ENCODE data around the gene MAD1L1. TPM values are rescaled to one million over a fixed set of nuclear protein-coding genes. Genes with fewer than 3 reads are reported as not detected.
A peak's percentile ranks its signal among the peaks of the same experiment; 100 is the strongest.
"Not testable (repeated sequence)": the region's sequence is repeated elsewhere in the genome, so short reads cannot be mapped to it uniquely, and the experiment has no call there.

MAD1L1 gene
- total RNA-seq, 2 donors from 2014 or later, result 18.9 to 24.9 TPM

DNA sequence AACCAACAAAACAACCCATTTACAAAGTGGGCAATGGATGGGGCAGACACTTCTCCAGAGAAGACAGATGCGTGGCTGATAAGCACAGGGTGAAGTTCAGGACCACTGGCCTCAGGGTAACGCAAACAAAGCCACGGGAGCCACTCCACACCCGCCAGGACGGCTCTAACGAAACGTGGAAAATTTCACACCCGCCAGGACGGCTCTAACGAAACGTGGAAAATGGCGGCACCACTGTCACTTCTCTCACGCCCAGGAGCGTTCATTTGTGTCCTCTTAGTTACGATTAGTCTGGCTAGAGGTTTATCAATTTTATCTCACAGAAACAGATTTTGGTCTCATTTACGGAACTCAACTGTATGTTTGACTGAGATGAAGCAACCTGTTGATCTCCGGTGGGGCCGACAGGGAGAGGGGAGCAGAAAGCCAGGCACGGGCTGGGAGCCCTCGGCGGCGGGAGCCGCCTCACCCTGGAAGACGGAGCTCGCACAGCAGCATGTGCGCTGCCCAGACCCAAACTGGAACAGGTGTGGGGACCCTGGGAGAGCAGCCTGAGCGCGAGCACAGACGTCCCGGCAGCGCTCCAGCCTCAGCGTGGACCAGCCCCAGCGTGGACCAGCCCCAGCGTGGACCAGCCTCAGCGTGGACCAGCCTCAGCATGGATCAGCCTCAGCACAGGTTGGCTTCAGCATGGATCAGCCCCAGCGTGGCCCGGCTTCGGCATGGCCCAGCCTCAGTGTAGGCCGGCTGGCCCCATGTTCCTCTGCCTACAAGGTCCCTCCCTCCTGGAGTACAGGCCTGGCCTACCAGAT is 243.5 kb downstream of the MAD1L1 start:
- ATAC-seq (no peak), DNase-seq (no peak)
- intact Hi-C loops (cut with DNase I), result no loop called here

DNA sequence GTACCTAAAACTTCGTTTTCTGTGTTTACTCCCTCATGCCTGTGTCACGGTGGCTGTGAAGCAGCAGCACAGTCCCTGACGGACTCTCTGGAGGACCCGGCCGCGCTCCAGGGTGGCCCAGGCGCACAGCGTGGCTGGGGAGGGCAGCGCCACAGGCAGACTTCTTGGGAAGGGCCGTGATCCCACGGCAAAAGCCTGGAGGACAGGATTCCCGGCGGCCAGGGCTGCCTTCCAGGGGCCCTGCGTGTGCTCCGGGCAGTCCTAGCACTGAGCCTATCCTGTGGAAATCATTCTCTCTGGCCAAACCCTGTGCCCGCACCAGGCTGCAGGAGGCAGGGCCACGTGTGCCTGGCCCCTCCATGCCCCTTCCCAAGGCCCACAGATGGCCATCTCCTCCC is 244.2 kb downstream of the MAD1L1 start:
- DNase-seq (no peak), ATAC-seq (no peak)
- intact Hi-C loops (cut with DNase I), result no loop called here

DNA sequence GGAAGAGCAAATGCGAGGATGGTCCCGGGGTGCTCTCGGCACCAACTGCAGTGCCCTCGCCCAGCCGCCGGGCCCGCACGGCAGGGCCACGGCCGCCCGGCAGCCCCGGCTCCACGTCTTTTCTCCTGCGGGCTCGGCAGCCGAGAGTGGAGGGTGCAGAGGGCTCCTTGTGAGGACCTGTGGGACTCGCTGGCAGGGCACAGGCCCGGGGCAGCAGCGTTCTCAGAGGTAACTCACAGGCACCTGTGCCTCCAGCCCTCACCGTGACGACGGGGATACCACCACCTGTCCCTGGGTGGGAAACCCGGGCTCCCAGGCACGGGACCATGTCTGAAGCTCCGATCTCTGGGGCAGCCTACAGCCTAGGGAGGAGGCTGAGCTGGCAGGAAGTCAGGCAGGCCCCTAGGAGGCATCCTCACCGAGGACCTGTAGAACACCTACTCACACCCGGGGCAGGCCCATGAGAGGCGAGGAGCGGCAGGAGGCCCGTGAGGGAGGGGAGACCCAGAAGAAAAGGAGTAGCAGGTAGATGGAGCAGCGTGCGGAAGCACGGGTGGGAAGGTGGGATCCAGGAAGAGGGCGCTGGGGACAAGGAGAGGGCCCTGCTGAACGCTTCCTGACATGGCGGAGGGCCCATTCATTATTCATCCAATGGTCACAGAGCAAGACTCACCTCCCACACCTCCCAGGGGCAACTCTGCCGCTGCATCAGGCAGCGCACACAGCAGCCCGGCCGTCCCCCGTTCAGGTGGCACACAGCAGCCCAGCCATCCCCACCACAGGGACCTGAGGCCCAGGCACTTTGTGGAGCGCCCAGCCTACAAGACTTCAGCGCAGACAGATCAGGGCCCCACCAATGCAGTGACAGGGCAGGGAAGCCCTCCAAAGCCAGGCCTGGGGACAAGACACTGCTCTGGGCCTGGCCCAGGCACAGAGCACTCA is 244.9 kb downstream of the MAD1L1 start:
- intact Hi-C loops (cut with DNase I), result no loop called here
- ATAC-seq, result no peak
- DNase-seq, result no peak

DNA sequence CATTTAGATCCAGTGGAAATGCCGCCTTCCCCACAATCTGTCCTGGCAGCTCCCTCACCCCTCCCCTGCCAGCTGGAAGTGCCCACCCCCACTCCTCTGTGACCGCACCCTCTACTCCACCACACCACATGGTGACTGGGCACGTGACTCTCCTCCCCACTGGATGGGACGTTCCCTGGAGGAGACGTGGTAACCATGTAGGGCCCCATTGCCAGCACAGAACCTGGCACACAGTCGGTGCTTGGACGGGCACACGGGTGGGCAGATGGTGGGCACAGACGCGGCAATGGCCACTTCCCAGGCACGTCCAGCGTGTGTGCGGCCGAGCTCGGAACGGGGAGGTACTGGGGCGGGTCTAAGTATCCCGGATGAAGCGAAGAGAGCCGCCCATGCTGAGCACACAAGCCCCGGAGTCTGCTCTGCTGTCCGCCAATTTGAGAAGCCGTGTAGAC is 245.6 kb downstream of the MAD1L1 start:
- no peak for ATAC-seq
- no peak for DNase-seq
- intact Hi-C loops (cut with DNase I), result no loop called here

DNA sequence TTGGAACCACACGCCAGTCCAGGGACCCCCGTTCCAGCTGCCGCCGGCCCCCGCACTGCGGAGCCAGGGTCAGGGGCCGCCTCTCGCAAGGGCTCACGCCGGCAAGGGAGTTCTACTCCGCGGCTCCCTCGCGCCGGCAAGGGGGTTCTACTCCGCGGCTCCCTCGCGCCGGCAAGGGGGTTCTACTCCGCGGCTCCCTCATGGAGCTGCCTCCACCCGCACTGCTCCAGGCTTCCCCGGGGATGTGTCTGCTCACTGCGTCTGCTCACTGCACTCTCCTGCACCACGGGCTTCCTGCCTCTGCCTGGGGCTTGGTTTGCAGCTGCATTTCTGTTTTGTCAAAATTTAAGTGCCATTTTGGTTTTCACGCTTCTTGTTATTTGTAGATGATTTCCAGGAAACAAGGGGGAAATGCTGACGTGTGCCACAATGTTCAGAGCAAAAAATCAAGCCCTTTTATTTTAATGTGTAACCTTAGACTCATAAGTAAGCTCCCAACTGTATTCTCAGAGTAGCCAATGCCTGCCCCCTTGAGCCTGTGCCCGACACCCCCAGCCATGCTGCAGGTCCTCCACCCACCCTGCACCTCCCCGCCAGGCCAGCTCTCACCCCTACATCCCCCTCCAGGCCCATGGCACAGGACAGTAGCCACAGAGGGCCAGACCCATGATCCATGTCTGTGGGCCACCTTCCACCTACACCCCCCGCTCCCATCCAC is 246.2 kb downstream of the MAD1L1 start:
- ATAC-seq (peak in 1 of 2 donors; percentile 35), DNase-seq (no peak)

DNA sequence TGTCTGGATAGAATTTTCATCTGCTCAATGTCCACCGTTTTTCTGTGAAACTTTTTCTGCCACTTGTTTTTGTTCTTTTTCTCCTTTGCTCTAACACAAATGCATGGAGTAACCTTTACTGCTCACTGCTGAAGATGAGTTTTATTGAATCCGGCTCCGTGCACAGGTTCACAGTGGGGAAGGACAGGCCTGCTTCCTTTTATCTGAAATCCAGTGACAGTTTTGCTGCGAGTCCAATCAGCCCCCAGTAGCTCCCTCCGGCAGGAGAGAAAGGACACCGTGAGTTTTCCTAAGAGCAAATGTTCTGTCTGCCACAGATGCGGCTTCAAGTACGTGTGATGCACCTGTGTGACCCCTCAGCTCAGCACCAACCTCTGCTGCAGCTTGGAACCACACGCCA is 246.8 kb downstream of the MAD1L1 start:
- no peak for DNase-seq
- intact Hi-C loops (cut with DNase I), result no loop called here

More for the DNA sequence above, 246.2 kb downstream of the MAD1L1 start:
- intact Hi-C loops (cut with DNase I), result no loop called here

DNA sequence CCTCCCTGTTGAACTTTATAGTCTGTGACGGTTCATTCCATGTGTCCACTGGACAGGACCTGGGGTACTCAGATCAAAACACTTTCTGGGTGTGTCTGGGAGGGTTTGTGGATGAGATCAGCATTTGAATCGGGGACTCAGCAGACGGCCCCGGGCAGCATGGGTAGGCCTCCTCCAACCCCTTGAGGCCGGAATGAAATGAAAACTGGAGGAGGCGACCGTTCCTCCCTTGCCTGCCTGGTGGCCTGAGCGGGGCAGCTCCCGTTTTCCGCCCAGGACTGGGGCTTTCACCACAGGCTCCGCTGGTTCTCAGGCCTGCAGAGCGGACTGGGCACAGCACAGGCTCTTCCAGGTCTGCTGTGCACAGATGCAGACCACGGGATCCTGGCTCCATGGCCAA is 247.7 kb downstream of the MAD1L1 start:
- intact Hi-C loops (cut with DNase I), result no loop called here
- DNase-seq, result peak; percentile 11
- no peak for ATAC-seq

More for the DNA sequence above, 246.8 kb downstream of the MAD1L1 start:
- no peak for ATAC-seq

DNA sequence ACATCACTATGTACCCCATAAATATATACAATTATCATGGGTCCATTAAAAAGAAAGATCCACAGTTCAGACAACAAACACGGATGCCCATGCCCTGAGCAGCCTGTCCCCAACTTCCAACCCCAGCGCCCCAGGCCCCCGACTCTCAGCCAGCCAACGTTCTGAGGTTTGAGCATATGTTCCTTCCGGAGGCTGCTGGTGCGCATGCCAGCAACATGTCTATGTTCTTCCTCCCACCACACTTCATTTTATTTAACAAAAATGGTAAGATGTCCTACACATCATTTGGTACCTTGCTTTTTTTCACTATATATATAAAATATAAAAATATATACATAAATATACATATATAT is 250.9 kb downstream of the MAD1L1 start:
- ATAC-seq, result no peak

DNA sequence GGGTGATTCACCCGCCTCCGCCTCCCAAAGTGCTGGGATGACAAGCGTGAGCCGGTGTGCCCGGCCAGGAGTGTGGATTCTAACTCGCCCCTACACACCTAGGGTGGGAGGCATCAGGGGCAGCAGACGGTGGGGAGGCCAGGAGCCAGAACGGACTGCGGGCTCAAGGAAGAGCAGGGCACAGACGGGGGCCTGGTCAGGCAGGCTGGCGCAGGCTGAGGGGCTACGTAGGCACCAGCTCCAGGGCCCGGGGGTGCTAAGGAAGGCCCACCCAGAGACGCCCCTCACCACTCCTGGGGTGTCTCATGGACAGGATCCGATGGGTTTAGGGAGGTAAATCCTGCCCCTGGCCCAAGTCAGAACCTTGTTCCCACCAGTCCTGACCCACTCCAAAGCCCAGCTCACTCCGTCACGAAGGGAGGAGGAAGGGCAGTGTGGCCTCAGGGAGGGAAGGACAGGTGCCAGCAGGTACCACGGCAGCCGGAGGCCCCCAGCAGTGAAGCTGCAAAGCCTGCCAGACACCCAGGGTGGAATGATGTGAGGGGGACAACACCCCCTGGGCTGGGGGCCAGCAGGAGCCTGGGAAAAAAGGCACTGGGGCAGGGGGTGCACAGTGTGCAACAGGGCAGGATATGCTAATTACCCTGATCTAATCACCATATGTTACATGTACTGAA is 251.4 kb downstream of the MAD1L1 start:
- no peak for ATAC-seq
- peak; percentile 7 for DNase-seq
- intact Hi-C loops (cut with DNase I), result no loop called here

More for the DNA sequence above, 250.9 kb downstream of the MAD1L1 start:
- intact Hi-C loops (cut with DNase I), result no loop called here
- DNase-seq, result no peak

DNA sequence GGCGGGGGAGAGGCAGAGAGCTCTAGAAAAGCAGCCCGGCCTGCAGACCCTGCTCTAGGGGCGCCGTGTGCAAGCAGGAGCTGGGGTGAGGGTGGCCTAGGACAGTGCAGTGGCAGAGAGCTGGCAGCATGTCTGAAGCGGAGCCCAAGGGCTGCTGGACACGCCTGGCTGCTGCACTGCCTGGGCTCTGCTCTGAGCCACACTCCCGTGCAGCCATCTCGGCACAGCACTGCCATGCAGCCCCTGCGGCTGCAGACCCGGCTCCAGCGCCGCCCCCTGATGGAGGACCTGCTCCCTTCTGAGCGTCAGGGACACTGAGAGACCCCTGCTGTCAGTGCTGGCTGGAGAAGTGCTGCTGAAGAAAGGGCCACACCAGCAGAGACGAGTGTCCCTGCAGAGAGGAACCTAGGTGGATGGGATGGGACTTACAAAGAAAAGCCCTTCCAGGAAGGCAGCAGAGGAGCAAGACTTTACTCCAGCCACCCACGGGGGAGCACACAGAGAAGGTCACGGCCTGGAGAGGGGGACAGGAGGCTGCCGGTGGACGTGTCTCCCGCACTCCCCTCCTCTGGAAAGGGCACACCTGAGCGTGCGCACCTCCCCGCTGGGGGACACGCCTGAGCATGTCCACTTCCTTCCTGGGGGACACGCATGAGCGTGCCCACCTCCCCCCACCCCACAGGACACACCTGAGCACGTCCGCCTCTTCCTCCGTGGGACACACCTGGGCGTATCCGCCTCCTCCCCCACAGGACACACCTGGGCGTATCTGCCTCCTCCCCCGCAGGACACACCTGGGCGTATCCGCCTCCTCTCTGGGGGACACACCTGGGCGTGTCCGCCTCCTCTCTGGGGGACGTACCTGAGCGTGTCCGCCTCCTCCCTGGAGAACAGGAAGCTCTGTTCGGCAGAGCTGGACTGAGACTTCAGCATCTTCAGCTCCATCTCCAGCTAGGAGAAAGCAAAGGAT is 252.9 kb downstream of the MAD1L1 start:
- DNase-seq (peak; percentile 13), ATAC-seq (no peak)
- intact Hi-C loops (cut with DNase I), result no loop called here

DNA sequence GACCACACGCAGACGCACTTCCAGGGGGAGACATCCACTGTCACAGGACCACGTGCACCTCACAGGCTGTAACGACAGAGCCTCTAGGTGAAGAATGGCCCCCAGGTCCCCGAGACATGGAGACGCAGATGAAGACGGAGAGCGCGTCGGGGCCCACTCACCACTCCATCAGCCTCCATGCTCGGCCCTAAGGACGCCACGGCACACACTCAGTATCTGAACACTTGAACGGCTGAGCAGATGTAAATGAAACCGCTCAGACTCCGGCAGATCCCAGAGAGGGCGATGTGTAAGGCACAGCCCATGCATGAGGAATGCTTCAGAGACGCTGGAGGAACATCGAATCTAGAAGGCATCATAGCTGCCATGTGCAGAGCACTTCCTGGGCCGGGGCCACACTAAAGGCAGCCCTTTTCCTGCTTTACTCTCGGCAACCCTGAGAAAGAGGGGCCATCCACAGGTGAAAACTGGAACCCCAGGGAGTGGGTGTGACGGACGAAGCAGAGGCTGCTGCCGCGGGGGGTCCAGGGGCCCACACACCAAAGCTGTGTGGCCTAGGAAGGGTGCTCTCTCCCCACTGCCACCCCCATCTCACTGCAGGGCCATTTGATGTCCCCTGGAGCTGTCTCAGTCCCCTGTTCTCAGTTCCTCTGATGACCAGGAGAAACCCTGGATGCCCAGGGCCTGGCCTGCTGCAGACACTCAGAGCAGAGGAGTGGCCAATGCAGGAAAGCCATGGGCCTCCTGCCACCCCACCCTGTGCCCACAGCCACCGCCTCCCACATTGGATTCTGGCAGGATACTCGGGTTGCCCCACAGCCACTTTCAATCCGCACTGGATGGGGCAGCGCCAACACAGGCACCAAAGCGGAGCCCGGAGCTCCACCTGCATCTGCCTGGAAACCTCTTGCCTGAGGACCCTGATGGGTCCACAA is 253.8 kb downstream of the MAD1L1 start:
- ATAC-seq, result no peak
- intact Hi-C loops (cut with DNase I), result no loop called here

DNA sequence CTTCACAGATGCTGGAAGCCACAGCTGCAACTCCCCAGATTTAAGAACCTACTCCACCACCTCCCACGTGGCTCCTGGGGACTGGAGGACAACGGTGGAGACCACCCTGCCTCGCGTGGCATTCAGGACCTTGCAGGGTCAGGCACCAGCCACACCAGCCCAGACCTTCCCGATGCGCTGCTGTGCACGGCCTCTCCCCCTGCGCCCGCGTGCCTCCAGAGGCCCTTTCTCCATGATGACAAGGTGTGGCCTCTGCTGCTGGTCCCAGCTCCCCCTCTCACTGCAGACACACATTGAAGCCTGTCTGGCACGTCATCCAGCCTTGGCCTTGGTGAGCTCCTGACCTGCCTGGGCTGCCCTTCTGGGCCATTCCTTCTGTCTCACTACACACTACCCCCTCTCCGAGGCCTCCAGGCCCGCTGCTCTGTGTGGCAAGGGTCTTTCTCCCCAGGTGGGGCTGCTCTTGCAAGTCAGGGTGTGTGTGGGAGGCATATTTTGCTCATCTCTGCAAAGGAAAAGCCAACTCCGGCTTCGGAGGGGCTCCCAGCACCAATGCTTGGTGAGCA is 254.8 kb downstream of the MAD1L1 start:
- ATAC-seq (no peak), DNase-seq (no peak)
- intact Hi-C loops (cut with DNase I), result no loop called here

More for the DNA sequence above, 253.8 kb downstream of the MAD1L1 start:
- DNase-seq, result no peak

DNA sequence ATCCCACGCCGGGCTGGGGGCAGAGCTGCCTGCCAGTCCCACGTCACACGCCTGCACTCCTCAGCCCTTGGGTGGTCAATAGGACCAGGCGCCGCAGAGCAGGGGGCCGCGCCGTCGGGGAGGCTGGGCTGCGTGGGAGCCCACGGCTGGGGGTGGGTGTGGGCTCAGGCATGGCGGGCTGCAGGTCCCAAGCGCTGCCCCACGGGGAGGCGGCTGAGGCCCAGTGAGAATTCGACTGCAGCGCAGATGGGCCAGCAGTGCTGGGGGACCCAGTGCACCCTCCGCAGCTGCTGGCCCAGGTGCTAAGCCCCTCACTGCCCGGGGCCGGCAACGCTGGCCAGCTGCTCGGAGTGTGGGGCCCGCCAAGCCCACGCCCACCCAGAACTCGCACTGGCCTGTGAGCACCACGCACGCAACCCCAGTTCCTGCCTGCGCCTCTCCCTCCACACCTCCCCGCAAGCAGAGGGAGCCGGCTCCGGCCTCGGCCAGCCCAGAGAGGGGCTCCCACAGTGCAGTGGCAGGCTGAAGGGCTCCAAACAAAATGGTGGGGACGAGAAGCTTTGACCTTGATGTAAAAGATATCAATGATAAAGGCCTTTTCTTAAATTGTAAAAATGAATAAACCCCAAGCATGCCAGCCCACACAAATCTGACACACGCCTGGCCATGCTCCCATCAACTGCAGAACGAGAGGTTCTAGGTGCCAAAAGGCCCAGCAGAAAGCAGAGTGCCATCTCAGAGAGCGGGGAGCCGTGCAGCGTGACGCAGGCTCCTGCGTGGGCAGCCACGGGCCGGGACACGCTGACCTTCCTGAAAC is 255.5 kb downstream of the MAD1L1 start:
- no peak for ATAC-seq
- DNase-seq, result peak; percentile 13
- intact Hi-C loops (cut with DNase I), result no loop called here

DNA sequence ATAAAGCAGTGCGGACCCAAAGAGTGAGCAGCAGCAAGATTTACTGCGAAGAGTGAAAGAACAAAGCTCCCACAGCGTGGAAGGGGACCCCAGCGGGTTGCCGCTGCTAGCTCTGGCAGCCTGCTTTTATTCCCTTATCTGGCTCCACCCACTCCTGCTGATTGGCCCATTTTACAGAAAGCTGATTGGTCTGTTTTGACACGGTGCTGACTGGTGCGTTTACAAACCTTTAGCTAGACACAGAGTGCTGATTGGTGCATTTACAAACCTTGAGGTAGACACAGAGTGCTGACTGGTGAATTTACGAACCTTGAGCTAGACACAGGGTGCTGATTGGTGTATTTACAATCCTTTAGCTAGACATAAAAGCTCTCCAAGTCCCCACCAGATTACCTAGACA is 256.2 kb downstream of the MAD1L1 start:
- DNase-seq, result peak; percentile 7
- not testable (repeated sequence) for ATAC-seq

DNA sequence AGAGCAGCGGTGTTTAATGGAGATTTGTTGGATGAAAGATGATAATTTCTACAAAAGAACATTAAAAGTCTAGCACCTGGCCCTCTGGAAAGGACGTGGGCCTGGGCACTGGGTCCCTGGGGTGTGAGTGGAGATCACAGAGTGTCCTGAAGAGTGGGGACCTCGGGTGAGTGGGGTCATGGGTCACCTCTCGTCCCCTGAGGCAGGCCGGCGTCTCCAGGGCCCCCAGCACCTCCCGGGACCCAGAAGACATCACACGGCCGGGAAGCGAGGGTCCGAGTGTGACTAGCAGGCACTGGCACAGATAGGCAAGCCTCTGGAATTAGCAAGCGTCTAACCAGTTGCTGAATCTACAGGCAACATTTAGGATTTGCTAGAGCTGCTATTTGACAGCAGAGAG is 257.2 kb downstream of the MAD1L1 start:
- ATAC-seq (no peak), DNase-seq (peak; percentile 9)
- intact Hi-C loops (cut with DNase I), result no loop called here

More for the DNA sequence above, 256.2 kb downstream of the MAD1L1 start:
- intact Hi-C loops (cut with DNase I), result not testable (repeated sequence)

DNA sequence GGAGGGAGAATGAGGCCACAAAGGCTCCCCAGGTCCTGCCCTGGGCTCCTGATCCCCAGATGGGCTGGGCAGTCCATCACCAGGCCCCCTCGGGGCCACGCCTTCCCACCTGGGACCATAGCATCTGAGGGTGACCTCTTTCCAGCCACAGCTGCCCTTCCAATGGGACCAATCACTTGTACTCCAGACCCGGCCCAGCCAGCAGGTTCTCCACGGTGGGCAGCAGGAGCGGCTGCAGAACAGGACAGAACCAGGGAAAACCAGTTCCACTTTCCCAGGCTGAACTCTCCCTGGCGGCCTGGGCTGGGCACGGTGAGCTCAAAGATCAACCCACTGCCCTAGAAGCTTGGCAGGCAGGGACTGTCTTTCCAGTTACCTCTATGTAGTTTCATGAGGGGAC is 257.6 kb downstream of the MAD1L1 start:
- ATAC-seq (no peak), DNase-seq (no peak)
- intact Hi-C loops (cut with DNase I), result no loop called here
